ENCODE results near the gene NACC2. TPM values are rescaled to one million over a fixed set of nuclear protein-coding genes. Genes with fewer than 3 reads are reported as not detected.

NACC2 gene
- polyA plus RNA-seq, 3 donors: 8.7 to 9.3 (median 9.1) TPM

DNA sequence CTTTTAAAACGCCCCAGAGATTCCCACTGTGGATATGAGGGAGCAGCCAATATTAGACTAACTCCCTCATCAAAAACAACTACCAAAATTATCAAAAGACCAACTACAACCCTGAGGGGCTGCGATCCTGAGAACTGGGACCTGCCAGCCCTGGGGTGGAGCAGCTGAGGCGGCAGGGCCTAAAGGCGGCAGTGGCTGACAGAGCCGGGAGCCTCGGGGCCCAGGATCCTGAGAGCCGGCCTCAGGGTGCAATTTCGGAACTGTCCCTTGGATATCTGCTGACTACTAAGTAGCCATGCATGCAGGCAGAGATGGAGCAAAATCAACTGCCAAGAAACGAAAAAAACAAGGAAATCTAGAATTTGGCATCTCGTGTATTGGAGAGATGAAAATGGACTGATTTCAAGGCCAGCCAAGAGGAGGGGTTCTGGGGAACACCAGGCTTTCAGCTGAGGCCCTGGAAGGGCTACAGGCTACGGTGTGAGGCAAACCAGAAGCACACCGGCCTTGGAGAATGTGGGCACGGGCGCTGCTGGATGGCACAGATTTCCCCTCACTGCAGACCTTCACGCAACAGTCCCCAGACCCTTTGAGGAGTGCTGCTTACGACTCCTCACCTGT, 70.3 kb downstream of the NACC2 start:
- no peak for DNase-seq

DNA sequence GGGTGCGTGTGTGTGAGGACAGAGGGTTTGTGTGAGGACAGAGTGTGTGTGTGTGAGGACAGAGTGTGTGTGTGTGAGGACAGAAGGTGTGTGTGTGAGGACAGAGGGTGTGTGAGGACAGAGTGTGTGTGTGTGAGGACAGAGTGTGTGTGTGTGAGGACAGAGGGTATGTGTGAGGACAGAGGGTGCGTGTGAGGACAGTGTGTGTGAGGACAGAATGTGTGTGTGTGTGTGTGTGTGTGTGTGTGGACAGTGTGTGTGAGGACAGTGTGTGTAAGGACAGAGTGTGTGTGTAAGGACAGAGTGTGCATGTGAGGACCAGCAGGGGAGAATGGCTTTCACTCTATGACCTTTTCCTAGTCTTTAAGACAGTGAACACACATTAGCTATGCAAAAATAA, 70.8 kb downstream of the NACC2 start:
- no peak for DNase-seq

DNA sequence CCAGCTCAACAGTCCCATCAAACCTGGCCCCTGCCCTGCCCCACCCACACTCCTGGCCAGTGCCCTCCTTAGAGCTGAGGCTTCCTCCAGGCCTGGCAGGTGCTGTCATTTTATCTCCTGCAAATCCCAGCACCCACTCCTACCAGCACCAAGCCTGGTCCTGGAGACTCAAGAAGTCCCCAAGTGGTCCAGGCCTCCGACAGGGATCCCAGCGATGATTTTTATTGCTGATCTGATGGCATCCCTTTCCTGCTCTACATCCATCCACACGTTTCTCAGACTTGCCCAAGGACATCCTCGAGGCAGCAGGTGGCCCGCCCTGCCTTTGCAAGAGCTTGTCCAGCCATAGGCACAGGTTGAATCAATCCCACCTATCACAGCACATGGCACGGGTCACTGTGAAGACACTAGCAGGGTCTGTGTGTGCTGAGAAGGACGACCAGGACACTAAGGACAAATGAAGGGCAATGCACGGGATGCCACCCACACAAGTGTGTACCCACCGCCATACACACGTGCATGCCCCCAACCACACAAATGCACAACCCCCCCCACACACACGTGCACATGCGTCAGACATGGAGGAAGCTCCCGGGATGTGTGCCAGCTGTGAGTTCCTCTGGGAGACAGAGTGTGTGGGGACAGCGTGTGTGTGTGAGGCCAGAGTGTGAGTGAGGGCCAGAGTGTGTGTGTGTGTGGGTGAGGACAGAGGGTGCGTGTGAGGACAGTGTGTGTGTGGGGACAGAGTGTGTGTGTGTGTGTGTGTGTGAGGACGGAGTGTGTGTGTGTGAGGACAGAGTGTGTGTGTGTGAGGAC, 71.5 kb downstream of the NACC2 start:
- no peak for DNase-seq

DNA sequence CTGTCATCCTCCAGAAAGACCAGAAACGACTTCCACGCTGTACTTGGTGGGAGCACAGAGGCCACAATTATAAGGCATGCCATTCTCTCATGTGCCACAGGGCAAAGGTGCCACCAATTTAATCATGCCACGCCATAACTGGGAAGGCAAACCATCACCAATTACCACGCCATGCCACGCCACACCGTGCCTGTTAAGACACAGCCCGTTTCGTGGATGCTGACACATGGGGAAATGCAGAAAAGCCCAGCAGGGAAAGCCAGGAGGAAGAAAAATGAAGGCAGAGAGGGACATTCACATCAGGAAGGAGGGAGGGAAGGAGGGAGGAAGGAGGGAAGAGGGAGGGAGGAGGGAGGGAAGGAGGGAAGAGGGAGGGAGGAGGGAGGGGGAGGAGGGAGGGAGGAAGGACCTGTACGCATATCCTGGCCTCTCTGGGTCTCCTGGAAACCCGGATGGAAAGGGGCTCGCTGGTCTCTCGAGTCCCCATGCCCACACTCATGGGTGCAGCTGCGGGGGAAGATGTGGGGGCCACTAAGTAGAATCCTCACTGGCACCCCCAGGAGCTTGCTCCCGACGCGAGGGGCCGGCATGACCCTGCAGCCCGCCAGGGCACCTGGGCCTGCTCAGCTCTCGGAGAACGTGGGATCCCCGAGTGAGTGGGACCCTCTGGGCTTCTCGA, 72.2 kb downstream of the NACC2 start:
- no peak for DNase-seq

DNA sequence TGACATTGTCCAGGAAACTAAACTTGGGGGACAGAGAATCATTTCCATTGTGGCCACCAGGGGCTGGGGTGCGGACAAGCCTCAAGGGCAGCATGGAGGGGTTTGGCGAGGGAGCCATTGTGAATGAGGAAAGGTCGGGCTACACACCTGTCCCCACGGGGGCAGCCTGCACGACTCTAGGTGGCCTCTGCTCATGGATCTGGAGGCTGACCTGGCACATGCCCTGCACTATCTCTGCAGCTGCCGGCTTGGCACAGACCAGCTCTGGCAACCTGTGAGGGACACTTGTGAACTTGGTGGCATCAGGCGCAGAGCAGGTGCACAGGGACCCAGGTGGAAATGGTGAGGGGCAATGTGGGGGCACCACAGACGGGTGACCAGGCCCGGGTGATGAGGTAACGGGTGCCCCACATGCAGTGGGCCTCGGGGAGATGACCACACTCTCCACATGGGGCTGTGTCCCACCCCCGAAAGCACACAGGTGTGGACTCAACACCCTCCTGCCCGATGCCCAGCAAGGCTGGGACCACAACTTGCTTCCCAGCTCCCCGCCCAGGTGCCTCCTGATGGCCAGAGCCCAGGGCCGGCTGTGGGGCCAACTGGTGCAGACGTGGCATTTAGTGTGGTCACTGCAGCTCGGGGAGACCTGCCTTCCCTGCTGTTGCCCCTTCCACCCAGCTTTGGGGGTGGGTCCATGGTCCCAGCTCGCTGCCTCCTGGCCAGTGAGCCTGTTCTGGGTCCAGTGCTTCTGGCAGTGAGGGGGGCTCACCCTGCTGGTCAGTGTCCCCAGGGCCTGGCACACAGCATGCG, 73.0 kb downstream of the NACC2 start:
- DNase-seq: no peak

DNA sequence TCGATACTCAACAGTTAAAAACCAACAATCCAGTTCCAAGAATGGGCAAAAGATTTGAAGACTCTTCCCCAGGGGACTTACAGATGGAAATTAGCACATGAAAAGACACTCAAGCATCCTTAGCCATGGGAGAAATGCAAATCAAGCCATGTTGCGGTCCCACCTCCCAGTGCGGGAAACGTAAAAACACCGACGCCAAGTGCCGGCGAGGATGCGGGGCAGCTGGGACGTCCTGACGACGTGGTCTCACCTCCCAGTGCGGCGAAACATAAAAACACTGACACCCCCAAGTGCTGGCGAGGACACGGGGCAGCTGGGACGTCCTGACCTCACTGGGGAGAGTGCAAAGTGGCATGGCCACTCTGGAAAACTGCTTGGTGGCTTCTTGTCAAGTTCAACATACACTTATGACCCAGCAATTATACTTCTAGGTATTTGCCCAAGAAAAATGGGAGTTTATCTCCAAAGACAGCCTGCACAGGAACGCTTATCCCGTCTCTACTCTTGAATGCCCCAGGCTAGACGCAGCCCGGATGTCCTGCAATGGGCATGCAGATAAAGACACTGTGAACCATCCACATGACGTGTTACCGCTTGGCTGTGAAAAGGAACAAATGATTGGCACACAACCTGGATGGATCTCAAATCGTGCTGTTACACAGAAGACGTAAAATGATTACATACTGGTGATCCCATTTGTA, 73.8 kb downstream of the NACC2 start:
- DNase-seq: no peak

DNA sequence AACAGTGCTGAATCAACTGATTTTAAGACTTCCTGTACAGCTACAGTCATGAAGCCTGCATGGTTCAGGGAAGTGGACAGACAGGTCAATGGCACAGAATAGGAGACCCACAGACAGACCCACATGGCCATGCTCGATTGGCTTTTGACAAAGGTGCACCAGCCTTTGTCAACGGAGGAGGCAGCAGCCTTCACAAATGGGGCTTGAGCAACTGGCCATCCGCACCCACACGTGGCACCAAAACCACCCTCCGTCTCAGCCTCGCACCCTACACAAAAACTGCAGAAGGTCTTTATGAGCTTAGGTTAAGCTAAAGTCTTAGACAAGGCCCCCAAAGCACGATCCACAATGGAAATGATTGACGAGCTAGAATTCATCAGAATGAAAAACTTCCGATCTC, 74.4 kb downstream of the NACC2 start:
- no peak for DNase-seq

DNA sequence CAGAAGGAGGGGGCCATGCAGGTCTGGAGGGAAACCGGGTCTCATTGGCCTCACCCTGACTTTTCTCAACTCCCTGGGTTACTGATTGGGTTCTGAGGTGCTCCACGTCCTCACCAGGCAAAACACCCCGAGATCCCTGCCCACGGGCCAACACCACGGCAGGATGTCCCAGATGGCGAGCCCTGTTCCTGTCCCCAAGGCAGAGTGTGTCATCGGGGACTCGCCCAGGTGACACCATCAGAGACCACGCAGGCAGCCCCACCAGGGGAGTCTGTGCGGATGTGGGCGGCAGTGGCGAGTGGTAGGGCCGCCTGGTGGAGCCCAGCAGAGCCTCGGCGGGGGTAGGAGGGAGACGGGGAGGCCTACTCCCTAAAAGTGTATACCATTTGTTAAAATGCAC, 74.9 kb downstream of the NACC2 start:
- no peak for DNase-seq

DNA sequence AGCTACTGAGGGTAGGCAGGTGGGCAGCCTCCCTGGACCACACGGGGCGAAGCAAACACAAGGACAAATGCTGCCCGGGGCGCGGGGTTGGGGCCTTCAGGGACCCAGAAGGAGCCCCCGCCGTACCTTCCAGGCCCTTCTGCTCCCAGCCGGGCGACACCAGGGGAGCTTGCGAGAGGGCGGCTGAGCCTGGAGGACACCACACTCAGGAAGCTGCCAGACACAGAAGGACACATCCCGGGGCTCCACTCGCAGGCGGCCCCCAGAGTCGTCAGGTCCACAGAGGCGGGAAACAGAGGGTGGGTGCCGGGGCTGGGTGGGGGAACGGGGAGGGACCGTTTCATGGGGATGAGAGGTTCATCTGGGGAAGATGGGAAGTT, 75.4 kb downstream of the NACC2 start:
- no peak for DNase-seq

DNA sequence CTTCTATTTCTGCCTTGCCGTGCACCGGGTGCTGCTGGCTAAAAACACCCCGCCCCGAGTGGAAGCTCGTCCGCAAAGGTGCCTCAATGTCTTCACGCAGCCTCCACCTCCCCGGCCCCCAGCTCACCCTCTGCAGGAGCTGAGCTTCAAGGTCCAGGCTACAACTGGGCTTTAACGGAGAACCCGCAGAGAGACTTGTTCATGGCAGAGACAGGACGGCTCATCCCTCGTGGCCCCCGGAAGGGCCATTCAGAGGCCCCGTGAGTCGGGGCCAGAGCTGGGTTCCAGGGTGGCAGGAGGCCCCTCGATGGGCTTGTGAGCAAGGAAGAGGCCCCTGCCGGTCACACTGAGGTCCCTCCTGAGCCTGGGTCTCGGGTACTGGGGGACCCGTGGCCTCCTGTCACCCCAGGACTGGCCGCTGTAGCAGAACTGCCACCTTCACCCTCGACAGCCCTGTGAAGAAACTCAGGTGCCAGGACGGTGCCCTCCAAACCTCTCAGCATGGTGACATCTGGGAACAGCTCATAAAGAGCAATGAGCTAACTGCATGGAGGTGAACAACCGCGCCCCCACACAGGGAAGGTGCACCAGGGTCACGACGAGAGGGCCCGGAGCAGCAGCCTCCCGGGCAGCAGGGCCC, 75.9 kb downstream of the NACC2 start:
- DNase-seq: no peak

DNA sequence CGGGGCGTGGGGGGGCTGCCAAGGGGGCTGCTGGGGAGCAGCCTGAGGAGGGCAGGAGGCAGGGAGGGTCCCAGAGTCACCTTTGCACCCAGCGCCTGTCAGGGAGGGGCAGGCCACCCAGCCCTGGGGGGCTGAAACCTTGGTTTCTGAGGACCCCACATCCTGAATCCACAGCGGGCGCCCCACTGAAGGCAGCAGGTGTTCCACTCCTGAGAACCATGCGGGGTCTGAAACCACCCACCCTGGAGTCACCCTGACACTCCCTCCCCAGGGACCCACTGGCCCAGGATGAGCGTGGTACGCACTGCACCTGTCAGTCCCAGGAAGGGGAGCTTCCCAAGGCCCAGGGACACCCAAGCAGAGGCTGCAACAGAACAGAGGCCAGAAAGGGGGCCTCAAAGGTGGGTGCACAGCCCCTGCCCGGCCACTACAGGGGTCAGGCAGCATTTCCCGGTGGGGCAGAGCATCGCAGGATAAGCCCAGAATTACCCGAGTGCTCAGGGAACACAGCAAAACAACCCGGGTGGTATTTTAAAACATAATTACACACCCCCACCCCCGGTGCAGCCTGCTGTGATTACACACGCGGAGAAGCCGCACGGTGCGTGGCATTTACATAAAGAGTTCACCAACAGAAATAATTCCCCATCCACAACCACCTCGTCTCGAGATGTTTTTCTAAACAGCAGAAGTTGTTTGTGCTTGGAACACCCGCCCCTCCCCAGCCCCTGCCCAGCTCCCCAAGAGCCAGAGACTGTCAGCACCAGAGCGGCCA, 76.6 kb downstream of the NACC2 start:
- no peak for DNase-seq

DNA sequence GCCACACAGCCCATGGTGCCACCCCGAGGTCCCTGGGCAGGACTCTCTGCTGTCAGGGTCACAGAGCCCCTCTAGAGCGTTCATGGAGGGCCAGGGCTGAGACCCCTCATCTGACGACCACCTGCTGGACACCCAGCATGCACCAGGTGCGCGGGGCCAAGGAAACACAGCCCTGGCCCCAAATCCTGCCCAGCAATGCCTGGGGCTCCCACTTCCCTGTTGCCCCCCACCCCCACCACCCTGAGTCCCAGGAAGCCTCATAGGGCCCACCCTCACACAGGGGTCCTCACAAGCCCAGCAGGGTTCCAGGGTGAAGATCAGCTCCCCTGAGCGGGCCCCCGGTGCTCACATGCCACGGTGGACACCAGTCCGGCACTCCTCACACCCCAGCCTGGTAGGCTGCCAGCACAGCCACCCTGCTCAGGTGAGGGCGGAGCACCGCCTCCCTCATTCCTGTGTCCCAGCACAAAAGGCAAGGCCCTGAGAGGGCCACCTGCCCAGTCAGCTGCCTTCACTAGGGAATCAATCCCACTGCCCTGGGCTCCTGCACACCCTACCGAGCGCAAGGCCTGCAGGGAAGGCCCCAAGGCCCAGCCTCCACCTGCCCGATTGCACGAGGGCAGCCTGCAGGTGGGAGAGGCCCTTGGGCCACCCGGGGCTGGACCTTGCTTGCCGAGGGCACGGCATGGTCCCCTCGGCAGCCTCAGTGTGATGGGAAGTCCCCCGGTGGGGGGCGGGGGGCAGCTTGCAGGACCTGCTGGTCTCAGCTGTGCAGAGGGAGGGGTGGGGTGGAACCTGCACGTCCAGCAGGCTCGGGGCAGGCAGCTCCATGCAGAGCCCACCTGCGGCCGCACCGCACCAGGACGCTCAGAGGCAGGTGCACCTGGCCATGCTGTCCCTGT, 77.5 kb downstream of the NACC2 start:
- DNase-seq: no peak

DNA sequence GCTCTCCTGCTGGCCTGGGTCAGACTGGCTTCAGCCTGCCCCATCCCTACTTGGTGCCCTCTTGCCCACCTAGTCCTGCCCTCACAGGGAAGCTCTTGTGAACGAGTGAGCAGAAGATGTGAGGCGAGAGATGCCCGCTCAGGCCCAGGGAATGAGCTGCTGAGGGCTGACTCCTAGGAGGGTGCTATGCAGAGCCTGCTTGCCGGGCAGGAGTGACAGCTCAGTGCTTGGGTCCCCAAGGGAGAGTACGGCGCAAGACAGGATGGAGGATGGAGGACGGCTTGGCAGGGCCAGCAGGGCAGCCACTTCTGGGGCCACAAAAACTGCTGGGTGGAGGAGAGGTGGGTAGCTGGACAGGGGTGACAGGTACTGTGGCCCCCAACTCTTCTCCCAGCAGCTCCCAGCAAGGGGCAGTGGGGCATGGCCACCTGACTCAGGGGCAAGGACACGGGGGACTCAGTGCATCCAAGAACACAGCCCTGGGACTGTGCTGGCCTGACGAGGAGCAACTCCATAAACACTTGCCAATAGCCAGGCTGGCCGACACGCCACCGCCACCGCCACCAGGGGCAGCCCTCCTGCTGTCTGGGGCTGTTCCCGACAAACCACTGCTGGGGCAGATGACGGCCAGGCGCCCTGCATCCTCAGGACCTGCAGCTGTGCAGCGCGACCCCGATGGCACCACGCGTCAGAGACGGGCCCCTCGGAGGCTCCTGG, 78.4 kb downstream of the NACC2 start:
- DNase-seq: no peak

DNA sequence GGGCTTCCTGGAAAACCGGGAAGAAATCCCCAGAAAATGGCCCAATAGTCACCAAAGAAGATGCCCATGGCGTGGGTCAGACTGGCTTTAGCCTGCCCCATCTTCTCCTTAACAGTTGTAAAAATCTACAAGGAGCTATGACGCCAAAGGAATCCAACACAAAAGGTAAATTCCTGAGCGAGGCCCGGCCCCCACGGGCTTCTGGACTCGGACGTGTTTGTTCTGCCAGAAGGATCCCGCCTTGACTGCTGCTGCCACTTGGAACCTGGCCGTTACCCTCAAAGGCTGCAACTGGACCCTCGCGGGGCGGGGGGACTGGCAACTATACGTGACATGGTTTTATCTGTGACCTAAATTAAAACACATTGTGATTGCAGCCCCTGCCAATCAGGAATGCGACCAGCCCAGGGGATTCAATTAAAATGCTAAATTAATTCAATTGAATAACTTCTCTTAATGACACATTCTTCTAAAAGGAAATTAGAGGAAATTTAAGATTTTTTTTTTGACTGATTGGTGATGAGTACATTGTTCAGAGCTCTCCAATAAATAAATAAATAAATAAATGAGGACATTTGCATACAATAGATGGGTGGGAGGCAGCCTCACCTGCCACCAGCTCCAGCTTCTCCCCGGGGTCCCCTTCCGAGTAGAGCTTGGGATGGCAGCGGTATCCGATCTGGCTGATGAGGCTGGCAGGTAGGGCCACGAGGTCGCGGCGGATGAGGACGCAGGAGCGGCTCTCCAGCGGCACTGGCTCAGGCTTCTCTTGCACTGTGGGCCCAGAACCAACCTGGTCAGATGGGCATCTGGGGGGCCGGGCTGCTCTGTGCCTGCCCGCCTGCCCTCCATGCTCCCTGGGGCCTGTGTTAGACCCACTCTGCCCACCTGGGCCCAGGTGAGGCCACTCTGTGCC, 79.2 kb downstream of the NACC2 start:
- DNase-seq: no peak

DNA sequence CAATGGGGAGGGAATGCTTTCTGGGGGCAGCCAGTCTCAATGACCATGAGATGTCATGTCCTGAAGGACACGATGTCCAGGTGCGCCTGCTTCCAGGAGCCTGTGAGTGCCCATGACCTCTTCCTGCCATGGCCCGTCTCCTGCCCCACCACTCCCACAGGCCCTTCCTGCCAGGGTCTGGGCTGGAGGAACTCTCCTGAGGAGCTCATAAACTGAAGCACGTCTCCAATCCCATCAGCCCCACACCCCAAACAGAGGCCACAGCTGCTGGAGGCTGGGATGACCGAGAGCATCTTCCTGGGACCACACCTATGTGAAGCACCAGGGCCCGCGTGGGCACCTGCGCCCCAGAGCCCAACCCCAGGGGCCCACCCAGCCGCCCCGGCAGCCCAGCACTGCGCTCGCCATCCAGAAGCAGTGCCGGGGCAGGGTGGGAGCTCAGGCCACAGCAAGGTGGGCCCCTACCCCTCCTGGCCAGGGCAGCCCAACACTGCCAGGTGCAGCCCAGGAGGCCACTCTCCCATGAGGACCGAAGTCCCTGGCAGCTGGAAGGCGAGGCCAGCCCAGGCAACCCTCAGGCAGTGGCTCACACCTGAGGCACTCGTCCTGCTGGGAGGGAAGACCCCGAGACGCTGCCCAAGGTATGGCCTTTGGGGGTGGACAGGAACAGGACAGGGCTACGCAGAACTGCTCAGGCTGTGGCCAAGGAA, 80.0 kb downstream of the NACC2 start:
- no peak for DNase-seq

DNA sequence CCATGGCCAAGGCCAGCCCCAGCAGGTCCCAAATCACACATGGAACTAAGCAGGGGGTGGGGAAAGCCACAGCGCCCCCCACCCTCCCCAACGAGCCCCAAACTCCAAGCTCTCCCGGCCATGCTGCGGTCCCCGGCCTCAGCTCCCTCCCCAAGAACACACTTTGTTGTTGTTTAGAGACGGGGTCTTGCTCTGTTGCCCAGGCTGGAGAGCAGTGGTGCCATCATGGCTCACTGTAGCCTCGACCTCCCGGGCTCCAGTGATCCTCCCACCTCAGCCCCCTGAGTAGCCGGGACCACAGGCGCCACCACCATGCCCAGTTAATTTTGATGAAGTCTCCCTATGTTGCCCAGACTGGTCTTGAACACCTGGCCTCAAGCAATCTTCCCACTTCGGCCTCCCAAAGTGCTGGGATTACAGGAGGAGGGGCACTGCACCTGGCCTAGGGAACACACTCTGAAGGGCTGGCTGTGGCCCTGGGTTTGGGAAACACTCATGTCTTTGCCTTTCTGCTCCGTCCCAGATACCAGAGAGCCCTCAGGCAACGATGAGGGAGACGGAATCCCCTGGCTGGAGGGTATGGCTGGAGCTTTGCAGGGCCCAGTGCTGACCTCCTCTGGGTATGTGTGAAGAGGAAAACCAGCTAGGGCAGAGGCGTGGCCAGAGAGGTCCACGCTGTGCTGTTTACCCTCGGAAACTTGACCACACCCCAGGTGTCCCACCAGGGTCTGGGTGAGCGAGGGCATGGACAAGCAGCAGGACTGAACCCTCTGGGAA, 80.8 kb downstream of the NACC2 start:
- DNase-seq: no peak

All from renal pelvis (tissue), 4 donors.